ENCODE results near the gene ELMO1.

DNA sequence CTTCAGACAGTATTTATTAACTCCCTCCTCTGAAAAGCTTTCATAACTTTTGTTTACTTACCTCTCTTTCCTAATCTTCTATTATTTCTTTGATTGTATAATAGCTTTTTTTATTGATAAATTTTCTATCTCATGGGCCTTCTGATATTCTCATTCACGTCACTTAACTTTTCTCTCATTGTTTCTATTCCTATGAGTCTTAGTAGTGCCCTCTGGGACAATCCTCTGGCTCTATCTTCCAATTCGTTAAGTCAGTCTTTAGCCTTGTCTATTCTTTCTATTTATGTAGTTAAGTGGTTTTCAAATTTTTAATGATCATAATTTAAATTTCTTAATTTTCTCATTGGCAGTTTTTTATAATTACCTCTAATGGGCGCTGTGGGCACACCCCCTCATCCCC is 6.4 kb upstream of the ELMO1 start:
- no peak for TF ChIP-seq EZH2 (IDR thresholded peaks at IDR 0.05; ENCODE audit: low read depth, unreplicated experiment)
- TF ChIP-seq, protein P1, sequence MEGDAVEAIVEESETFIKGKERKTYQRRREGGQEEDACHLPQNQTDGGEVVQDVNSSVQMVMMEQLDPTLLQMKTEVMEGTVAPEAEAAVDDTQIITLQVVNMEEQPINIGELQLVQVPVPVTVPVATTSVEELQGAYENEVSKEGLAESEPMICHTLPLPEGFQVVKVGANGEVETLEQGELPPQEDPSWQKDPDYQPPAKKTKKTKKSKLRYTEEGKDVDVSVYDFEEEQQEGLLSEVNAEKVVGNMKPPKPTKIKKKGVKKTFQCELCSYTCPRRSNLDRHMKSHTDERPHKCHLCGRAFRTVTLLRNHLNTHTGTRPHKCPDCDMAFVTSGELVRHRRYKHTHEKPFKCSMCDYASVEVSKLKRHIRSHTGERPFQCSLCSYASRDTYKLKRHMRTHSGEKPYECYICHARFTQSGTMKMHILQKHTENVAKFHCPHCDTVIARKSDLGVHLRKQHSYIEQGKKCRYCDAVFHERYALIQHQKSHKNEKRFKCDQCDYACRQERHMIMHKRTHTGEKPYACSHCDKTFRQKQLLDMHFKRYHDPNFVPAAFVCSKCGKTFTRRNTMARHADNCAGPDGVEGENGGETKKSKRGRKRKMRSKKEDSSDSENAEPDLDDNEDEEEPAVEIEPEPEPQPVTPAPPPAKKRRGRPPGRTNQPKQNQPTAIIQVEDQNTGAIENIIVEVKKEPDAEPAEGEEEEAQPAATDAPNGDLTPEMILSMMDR (conservative IDR thresholded peaks at IDR 0.05; ENCODE audit: low read depth in 2 of 2) = no peak

All from GM23338 (cell line).